ENCODE data around the gene OXTR.

OXTR gene

DNA sequence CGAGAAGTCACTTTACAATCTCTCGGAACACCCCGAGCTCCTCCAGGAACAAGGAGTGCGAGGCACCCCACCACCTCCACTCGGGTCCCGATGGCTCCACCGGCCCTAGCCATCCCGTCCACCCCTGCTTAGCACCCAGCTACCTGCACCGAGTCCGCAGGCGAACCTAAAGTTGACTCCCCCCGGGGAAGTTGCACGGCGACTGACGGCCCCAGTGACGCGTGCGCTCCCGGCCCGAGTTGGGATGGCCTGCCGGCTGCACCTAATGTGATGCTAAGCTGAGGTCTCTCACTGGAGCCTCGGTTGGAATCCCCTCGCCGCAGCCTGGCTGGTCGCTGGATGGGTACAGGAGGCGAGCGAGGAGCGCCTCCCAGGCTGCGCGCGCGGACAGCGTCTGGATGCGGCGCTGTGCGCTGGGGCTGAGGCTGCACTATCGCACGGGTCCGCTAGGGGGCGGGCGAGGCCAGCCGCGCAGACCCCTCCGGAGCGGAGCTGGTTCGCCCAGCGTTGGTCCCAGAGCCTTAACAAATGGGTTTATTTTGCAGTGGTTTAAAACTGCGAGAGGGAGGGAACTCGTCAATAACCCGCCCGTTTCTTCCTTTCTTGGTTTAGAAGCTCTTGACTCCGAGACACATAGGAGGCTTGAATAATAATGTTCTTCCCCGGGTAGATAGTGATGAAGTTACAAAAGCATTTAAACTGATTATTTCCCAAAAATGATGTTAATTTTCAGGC lies at the start of gene OXTR:
Gene OXTR (minus strand): TSS at position 526 of the 735 bp plus-strand sequence. CDS start 1,426 bp downstream, outside the sequence.
- DNase-seq (ENCODE audit: low read depth) = peak; percentile 62
- peak within 1 kb of the TSS; percentile 42 for H3K4me3 ChIP-seq (ENCODE audit: control insufficient read depth, low read depth, low read length)
- TF ChIP-seq, protein P1, sequence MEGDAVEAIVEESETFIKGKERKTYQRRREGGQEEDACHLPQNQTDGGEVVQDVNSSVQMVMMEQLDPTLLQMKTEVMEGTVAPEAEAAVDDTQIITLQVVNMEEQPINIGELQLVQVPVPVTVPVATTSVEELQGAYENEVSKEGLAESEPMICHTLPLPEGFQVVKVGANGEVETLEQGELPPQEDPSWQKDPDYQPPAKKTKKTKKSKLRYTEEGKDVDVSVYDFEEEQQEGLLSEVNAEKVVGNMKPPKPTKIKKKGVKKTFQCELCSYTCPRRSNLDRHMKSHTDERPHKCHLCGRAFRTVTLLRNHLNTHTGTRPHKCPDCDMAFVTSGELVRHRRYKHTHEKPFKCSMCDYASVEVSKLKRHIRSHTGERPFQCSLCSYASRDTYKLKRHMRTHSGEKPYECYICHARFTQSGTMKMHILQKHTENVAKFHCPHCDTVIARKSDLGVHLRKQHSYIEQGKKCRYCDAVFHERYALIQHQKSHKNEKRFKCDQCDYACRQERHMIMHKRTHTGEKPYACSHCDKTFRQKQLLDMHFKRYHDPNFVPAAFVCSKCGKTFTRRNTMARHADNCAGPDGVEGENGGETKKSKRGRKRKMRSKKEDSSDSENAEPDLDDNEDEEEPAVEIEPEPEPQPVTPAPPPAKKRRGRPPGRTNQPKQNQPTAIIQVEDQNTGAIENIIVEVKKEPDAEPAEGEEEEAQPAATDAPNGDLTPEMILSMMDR (conservative IDR thresholded peaks at IDR 0.05; ENCODE audit: control insufficient read depth, insufficient read depth, low read depth, low read length) = peak; percentile 67

DNA sequence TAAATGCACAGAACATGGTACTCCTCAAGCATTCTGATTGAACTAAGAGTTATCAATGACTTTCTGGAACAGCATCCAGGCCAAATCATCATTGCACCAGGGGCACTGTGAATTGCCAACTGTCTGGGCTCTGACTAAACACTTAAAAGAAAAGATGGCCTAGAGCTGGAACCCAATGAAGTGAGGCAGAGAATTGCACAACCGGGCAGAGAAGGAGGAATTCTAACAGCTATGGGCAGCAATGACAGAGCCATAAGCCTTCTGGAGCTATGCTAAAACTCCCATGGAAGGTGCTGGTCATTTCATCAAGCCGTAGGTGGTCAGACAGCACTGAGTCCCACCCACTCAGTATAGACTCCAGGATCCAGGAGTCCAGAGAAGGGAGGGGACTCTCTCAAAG lies 48.1 kb upstream of the OXTR start:
- TF ChIP-seq, protein P1 (conservative IDR thresholded peaks at IDR 0.05; ENCODE audit: control insufficient read depth, insufficient read depth, low read depth, low read length) = no peak
- no peak overlapping the region for H3K4me3 ChIP-seq (ENCODE audit: control insufficient read depth, low read depth, low read length)

DNA sequence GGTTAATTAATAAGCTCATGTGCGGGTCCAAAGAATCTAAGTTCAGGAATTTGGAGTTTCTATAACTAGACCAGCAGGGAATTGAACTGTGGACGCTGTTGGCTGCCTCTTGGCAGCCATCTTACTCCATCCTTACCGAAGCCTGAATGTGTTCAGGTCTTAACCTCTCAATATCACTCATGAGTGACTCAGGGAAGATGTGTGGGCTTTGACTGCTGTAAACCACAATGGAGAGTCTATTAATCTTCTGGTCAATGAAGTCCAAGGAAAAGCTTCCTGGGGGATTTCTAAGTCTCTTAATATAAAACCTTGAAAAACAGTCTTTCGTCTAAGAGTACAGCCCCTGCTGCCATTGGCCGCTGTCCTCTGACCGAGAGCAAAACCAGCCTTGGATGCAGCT lies 46.7 kb upstream of the OXTR start:
- no peak overlapping the region for H3K4me3 ChIP-seq (ENCODE audit: control insufficient read depth, low read depth, low read length)
- TF ChIP-seq, protein P1 (conservative IDR thresholded peaks at IDR 0.05; ENCODE audit: control insufficient read depth, insufficient read depth, low read depth, low read length) = no peak
- DNase-seq (ENCODE audit: low read depth) = peak; percentile 68

More for the DNA sequence above, 48.1 kb upstream of the OXTR start:
- DNase-seq (ENCODE audit: low read depth) = peak; percentile 20

DNA sequence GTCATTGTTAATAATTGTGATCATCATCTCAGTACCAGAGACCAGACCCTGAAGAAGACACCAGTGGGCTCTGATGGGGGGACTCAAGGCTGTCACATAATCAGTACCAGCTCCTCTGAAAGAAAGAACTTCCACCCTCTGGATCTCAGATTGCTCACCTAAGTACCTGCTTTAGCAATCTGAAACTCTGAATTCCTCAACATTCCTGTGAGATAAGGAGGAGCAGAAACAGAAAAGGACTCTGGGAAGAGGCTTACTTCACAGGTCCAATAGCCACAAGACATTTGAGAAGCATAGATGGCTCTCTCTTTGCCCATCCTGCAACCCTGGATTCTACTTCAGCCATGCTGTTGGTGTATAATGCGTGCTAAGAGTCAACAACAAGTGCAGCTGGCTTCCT lies 44.0 kb upstream of the OXTR start:
- TF ChIP-seq, protein P1 (conservative IDR thresholded peaks at IDR 0.05; ENCODE audit: control insufficient read depth, insufficient read depth, low read depth, low read length) = no peak
- DNase-seq (ENCODE audit: low read depth) = no peak

DNA sequence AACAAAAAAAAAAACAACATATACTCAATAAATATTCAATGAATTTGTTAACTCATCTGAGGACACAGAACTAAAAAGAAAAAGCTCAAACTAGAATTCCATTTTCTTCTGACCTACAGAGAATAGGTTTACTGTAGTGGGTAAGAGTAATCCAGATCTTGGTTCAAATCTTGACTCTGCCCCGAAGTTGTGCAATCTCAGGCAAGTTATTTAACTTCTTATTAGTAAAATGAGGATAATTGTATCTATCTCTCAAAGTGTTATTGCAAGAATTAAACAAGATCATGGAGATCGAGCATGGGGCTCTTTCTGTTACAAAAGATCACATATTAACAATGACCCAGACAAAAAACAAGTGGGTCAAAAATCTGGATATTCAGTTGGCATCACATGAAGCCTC lies 41.1 kb upstream of the OXTR start:
- H3K4me3 ChIP-seq (ENCODE audit: control insufficient read depth, low read depth, low read length) = no peak overlapping the region
- no peak for DNase-seq (ENCODE audit: low read depth)
- TF ChIP-seq, protein P1 (conservative IDR thresholded peaks at IDR 0.05; ENCODE audit: control insufficient read depth, insufficient read depth, low read depth, low read length) = no peak

More for the DNA sequence above, 44.0 kb upstream of the OXTR start:
- no peak overlapping the region for H3K4me3 ChIP-seq (ENCODE audit: control insufficient read depth, low read depth, low read length)

DNA sequence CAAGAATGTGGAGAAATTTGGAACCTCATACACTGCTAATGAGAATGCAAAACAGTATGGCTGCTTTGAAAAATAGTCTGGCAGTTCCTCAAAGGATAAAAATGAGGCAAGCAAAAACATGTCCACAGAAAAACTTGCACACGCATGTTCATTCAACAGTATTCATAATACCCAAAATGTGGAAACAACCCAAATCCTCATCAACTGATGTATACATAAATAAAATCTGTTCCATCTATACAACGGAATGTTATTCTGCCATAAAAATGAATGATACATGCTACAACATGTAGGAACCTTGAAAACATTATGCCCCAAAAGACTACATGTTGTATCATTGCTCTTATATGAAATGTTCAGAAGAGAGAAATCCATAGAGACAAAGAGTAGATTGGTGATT lies 36.4 kb upstream of the OXTR start:
- no peak overlapping the region for H3K4me3 ChIP-seq (ENCODE audit: control insufficient read depth, low read depth, low read length)
- DNase-seq (ENCODE audit: low read depth) = no peak
- TF ChIP-seq, protein P1 (conservative IDR thresholded peaks at IDR 0.05; ENCODE audit: control insufficient read depth, insufficient read depth, low read depth, low read length) = no peak

Data from fibroblast of mammary gland (primary cell).